ENCODE results near the gene EFNA3. TPM values are rescaled to one million over a fixed set of nuclear protein-coding genes. Genes with fewer than 3 reads are reported as not detected.

Gene EFNA3
- total RNA-seq, 1 experiment from 2014 or later = 12.5 TPM

DNA sequence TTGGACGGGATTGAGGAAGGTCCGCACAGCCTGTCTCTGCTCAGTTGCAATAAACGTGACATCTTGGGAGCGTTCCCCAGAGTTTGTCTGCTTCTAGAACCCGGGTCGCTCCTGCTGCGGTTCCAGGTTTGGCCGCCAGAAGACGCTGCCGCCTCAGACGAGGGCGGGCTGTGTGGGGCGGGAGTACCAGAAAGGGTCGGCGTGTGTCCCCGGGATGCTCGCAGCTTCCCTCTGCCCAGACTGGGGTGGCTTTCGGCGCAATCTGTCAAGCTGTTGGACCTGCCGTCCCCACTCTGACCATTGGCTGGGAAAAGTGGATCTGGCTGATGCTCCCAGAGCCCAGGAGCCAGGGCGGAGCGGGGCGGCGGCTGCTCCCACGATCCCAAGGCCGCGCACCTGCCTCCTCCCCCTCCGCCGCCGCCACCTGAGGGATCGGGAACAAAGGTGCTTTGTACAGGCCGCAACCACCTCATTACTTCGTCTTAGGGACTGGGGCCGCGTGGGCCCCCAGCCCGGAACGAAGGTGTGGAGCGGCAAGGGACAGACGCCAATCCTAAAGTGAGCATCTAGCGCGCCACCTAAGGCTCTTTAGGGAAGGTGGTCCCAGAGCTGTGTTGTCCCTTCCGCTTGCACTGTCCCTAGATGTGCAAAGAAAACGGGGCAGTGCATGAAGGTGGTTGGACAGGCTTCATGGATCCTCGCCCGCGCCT lies 15.8 kb upstream of the EFNA3 start (continued):
- TF ChIP-seq, protein P1, sequence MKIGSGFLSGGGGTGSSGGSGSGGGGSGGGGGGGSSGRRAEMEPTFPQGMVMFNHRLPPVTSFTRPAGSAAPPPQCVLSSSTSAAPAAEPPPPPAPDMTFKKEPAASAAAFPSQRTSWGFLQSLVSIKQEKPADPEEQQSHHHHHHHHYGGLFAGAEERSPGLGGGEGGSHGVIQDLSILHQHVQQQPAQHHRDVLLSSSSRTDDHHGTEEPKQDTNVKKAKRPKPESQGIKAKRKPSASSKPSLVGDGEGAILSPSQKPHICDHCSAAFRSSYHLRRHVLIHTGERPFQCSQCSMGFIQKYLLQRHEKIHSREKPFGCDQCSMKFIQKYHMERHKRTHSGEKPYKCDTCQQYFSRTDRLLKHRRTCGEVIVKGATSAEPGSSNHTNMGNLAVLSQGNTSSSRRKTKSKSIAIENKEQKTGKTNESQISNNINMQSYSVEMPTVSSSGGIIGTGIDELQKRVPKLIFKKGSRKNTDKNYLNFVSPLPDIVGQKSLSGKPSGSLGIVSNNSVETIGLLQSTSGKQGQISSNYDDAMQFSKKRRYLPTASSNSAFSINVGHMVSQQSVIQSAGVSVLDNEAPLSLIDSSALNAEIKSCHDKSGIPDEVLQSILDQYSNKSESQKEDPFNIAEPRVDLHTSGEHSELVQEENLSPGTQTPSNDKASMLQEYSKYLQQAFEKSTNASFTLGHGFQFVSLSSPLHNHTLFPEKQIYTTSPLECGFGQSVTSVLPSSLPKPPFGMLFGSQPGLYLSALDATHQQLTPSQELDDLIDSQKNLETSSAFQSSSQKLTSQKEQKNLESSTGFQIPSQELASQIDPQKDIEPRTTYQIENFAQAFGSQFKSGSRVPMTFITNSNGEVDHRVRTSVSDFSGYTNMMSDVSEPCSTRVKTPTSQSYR (CRISPR knock-in tag; IDR thresholded peaks at IDR 0.05) = no peak
- no peak for TF ChIP-seq KAT7 (CRISPR knock-in tag; IDR thresholded peaks at IDR 0.05; ENCODE audit: borderline replicate concordance)
- no peak for TF ChIP-seq NFATC4 (CRISPR knock-in tag; IDR thresholded peaks at IDR 0.05)
- TF ChIP-seq, protein P2, sequence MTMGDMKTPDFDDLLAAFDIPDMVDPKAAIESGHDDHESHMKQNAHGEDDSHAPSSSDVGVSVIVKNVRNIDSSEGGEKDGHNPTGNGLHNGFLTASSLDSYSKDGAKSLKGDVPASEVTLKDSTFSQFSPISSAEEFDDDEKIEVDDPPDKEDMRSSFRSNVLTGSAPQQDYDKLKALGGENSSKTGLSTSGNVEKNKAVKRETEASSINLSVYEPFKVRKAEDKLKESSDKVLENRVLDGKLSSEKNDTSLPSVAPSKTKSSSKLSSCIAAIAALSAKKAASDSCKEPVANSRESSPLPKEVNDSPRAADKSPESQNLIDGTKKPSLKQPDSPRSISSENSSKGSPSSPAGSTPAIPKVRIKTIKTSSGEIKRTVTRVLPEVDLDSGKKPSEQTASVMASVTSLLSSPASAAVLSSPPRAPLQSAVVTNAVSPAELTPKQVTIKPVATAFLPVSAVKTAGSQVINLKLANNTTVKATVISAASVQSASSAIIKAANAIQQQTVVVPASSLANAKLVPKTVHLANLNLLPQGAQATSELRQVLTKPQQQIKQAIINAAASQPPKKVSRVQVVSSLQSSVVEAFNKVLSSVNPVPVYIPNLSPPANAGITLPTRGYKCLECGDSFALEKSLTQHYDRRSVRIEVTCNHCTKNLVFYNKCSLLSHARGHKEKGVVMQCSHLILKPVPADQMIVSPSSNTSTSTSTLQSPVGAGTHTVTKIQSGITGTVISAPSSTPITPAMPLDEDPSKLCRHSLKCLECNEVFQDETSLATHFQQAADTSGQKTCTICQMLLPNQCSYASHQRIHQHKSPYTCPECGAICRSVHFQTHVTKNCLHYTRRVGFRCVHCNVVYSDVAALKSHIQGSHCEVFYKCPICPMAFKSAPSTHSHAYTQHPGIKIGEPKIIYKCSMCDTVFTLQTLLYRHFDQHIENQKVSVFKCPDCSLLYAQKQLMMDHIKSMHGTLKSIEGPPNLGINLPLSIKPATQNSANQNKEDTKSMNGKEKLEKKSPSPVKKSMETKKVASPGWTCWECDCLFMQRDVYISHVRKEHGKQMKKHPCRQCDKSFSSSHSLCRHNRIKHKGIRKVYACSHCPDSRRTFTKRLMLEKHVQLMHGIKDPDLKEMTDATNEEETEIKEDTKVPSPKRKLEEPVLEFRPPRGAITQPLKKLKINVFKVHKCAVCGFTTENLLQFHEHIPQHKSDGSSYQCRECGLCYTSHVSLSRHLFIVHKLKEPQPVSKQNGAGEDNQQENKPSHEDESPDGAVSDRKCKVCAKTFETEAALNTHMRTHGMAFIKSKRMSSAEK (CRISPR knock-in tag; IDR thresholded peaks at IDR 0.05; ENCODE audit: borderline replicate concordance) = no peak
- TF ChIP-seq ZNF138 (CRISPR knock-in tag; conservative IDR thresholded peaks at IDR 0.05) = no peak
- TF ChIP-seq, protein P3, sequence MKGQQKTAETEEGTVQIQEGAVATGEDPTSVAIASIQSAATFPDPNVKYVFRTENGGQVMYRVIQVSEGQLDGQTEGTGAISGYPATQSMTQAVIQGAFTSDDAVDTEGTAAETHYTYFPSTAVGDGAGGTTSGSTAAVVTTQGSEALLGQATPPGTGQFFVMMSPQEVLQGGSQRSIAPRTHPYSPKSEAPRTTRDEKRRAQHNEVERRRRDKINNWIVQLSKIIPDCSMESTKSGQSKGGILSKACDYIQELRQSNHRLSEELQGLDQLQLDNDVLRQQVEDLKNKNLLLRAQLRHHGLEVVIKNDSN (CRISPR knock-in tag; IDR thresholded peaks at IDR 0.05) = no peak
- TF ChIP-seq, protein P4, sequence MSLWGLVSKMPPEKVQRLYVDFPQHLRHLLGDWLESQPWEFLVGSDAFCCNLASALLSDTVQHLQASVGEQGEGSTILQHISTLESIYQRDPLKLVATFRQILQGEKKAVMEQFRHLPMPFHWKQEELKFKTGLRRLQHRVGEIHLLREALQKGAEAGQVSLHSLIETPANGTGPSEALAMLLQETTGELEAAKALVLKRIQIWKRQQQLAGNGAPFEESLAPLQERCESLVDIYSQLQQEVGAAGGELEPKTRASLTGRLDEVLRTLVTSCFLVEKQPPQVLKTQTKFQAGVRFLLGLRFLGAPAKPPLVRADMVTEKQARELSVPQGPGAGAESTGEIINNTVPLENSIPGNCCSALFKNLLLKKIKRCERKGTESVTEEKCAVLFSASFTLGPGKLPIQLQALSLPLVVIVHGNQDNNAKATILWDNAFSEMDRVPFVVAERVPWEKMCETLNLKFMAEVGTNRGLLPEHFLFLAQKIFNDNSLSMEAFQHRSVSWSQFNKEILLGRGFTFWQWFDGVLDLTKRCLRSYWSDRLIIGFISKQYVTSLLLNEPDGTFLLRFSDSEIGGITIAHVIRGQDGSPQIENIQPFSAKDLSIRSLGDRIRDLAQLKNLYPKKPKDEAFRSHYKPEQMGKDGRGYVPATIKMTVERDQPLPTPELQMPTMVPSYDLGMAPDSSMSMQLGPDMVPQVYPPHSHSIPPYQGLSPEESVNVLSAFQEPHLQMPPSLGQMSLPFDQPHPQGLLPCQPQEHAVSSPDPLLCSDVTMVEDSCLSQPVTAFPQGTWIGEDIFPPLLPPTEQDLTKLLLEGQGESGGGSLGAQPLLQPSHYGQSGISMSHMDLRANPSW (CRISPR knock-in tag; conservative IDR thresholded peaks at IDR 0.05; ENCODE audit: low read depth) = no peak
- TF ChIP-seq NR3C1 (CRISPR knock-in tag; conservative IDR thresholded peaks at IDR 0.05; ENCODE audit: low read depth) = no peak
- TF ChIP-seq, protein P5, sequence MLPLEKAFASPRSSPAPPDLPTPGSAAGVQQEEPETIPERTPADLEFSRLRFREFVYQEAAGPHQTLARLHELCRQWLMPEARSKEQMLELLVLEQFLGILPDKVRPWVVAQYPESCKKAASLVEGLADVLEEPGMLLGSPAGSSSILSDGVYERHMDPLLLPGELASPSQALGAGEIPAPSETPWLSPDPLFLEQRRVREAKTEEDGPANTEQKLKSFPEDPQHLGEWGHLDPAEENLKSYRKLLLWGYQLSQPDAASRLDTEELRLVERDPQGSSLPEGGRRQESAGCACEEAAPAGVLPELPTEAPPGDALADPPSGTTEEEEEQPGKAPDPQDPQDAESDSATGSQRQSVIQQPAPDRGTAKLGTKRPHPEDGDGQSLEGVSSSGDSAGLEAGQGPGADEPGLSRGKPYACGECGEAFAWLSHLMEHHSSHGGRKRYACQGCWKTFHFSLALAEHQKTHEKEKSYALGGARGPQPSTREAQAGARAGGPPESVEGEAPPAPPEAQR (CRISPR knock-in tag; IDR thresholded peaks at IDR 0.05) = no peak
- TF ChIP-seq ZNF232 (CRISPR knock-in tag; IDR thresholded peaks at IDR 0.05) = 0 out of 2 replicates have a peak, but pooled peaks have one; percentile 73
- TF ChIP-seq OVOL2 (CRISPR knock-in tag; IDR thresholded peaks at IDR 0.05; ENCODE audit: borderline replicate concordance) = no peak
- TF ChIP-seq, protein P6, sequence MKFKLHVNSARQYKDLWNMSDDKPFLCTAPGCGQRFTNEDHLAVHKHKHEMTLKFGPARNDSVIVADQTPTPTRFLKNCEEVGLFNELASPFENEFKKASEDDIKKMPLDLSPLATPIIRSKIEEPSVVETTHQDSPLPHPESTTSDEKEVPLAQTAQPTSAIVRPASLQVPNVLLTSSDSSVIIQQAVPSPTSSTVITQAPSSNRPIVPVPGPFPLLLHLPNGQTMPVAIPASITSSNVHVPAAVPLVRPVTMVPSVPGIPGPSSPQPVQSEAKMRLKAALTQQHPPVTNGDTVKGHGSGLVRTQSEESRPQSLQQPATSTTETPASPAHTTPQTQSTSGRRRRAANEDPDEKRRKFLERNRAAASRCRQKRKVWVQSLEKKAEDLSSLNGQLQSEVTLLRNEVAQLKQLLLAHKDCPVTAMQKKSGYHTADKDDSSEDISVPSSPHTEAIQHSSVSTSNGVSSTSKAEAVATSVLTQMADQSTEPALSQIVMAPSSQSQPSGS (CRISPR knock-in tag; IDR thresholded peaks at IDR 0.05; ENCODE audit: borderline replicate concordance, low read depth) = no peak
- no peak for TF ChIP-seq ZNF396 (CRISPR knock-in tag; IDR thresholded peaks at IDR 0.05; ENCODE audit: borderline replicate concordance)
- TF ChIP-seq, protein P7, sequence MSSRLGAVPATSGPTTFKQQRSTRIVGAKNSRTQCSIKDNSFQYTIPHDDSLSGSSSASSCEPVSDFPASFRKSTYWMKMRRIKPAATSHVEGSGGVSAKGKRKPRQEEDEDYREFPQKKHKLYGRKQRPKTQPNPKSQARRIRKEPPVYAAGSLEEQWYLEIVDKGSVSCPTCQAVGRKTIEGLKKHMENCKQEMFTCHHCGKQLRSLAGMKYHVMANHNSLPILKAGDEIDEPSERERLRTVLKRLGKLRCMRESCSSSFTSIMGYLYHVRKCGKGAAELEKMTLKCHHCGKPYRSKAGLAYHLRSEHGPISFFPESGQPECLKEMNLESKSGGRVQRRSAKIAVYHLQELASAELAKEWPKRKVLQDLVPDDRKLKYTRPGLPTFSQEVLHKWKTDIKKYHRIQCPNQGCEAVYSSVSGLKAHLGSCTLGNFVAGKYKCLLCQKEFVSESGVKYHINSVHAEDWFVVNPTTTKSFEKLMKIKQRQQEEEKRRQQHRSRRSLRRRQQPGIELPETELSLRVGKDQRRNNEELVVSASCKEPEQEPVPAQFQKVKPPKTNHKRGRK (CRISPR knock-in tag; IDR thresholded peaks at IDR 0.05; ENCODE audit: borderline replicate concordance) = no peak
- no peak for TF ChIP-seq ZBTB21 (CRISPR knock-in tag; IDR thresholded peaks at IDR 0.05; ENCODE audit: borderline replicate concordance)
- TF ChIP-seq, protein P8, sequence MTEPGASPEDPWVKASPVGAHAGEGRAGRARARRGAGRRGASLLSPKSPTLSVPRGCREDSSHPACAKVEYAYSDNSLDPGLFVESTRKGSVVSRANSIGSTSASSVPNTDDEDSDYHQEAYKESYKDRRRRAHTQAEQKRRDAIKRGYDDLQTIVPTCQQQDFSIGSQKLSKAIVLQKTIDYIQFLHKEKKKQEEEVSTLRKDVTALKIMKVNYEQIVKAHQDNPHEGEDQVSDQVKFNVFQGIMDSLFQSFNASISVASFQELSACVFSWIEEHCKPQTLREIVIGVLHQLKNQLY (CRISPR knock-in tag; IDR thresholded peaks at IDR 0.05) = no peak
- TF ChIP-seq, protein P9, sequence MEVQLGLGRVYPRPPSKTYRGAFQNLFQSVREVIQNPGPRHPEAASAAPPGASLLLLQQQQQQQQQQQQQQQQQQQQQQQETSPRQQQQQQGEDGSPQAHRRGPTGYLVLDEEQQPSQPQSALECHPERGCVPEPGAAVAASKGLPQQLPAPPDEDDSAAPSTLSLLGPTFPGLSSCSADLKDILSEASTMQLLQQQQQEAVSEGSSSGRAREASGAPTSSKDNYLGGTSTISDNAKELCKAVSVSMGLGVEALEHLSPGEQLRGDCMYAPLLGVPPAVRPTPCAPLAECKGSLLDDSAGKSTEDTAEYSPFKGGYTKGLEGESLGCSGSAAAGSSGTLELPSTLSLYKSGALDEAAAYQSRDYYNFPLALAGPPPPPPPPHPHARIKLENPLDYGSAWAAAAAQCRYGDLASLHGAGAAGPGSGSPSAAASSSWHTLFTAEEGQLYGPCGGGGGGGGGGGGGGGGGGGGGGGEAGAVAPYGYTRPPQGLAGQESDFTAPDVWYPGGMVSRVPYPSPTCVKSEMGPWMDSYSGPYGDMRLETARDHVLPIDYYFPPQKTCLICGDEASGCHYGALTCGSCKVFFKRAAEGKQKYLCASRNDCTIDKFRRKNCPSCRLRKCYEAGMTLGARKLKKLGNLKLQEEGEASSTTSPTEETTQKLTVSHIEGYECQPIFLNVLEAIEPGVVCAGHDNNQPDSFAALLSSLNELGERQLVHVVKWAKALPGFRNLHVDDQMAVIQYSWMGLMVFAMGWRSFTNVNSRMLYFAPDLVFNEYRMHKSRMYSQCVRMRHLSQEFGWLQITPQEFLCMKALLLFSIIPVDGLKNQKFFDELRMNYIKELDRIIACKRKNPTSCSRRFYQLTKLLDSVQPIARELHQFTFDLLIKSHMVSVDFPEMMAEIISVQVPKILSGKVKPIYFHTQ (CRISPR knock-in tag; IDR thresholded peaks at IDR 0.05) = no peak
- TF ChIP-seq JAZF1 (CRISPR knock-in tag; IDR thresholded peaks at IDR 0.05) = no peak
- no peak for TF ChIP-seq PRRX2 (CRISPR knock-in tag; IDR thresholded peaks at IDR 0.05)
